GM18508 (cell line): Measurements from ENCODE around the gene TPPP.
"Not testable (repeated sequence)": the region's sequence is repeated elsewhere in the genome, so short reads cannot be mapped to it uniquely, and the experiment has no call there.

Experiments
- ATAC-seq: cut with Tn5 transposase; IDR thresholded peaks from one replicate; pipeline ENCODE4 v1.9.1; 2021; ENCODE audit warnings: moderate number of reproducible peaks; ENCODE audit not compliant: insufficient read depth, unreplicated experiment

The TPPP gene

GRCh38 chr5:679166-679895 is 13.8 kb downstream of the TPPP start:
- ATAC-seq, result not testable (repeated sequence)

- ATAC-seq, result not testable (repeated sequence)
Observed at GRCh38 chr5:678521-678920, 14.6 kb downstream of the TPPP start.

GRCh38 chr5:677131-678101 is 15.7 kb downstream of the TPPP start:
- ATAC-seq, result no peak

GRCh38 chr5:676699-677076 is 16.5 kb downstream of the TPPP start:
- no peak for ATAC-seq

- ATAC-seq, result no peak
Observed at GRCh38 chr5:675871-676698, 17.1 kb downstream of the TPPP start.

GRCh38 chr5:675111-675870 is 17.9 kb downstream of the TPPP start:
- ATAC-seq, result no peak

GRCh38 chr5:674630-675011 is 18.5 kb downstream of the TPPP start:
- ATAC-seq, result no peak

- ATAC-seq, result no peak
Observed at GRCh38 chr5:673831-674629, 19.1 kb downstream of the TPPP start.

GRCh38 chr5:673161-673830 is 19.9 kb downstream of the TPPP start:
- ATAC-seq, result no peak

GRCh38 chr5:672329-673160 is 20.6 kb downstream of the TPPP start:
- ATAC-seq, result no peak

- ATAC-seq, result no peak
Observed at GRCh38 chr5:671459-672328, 21.5 kb downstream of the TPPP start.

- ATAC-seq, result no peak
Observed at GRCh38 chr5:670396-671270, 22.5 kb downstream of the TPPP start.

GRCh38 chr5:669842-670395 is 23.2 kb downstream of the TPPP start:
- ATAC-seq, result no peak

- ATAC-seq, result no peak
Observed at GRCh38 chr5:669111-669841, 23.9 kb downstream of the TPPP start.
